ENCODE results near the gene DNASE1L1.

The DNASE1L1 gene

GRCh38 chrX:154441984-154442707 is 33.1 kb upstream of the DNASE1L1 start:
- TF ChIP-seq CTCF (IDR thresholded peaks at IDR 0.05; ENCODE audit: control extremely low read depth, extremely low read depth, low read depth, missing control alignments), result no peak
- ChIA-PET CTCF (no interaction called here), POLR2A (no interaction called here)
- no peak for DNase-seq (ENCODE audit: extremely low spot score)

- TF ChIP-seq CTCF (IDR thresholded peaks at IDR 0.05; ENCODE audit: control extremely low read depth, extremely low read depth, low read depth, missing control alignments), result no peak
- ChIA-PET POLR2A (no interaction called here), CTCF (interaction anchor here (1.3 kb wide), 1 partner anchor 61 kb away, joined by 3 read pairs; no protein-coding TSS in a partner anchor)
- no peak for DNase-seq (ENCODE audit: extremely low spot score)
Observed at GRCh38 chrX:154441564-154441963, 32.5 kb upstream of the DNASE1L1 start.

- CTCF ChIA-PET, result interaction anchor here (1.3 kb wide), 1 partner anchor 61 kb away, joined by 3 read pairs; no protein-coding TSS in a partner anchor
- no peak for TF ChIP-seq CTCF (IDR thresholded peaks at IDR 0.05; ENCODE audit: control extremely low read depth, extremely low read depth, low read depth, missing control alignments)
- no peak for DNase-seq (ENCODE audit: extremely low spot score)
- POLR2A ChIA-PET, result no interaction called here
Observed at GRCh38 chrX:154440623-154441357, 31.7 kb upstream of the DNASE1L1 start.

GRCh38 chrX:154439841-154440240 is 30.8 kb upstream of the DNASE1L1 start:
- CTCF ChIA-PET, result interaction anchor here (1.8 kb wide), 1 partner anchor 11 kb away, joined by 7 read pairs; the partner anchor contains the start of gene ATP6AP1
- POLR2A ChIA-PET, result no interaction called here
- no peak for DNase-seq (ENCODE audit: extremely low spot score)
- TF ChIP-seq CTCF (IDR thresholded peaks at IDR 0.05; ENCODE audit: control extremely low read depth, extremely low read depth, low read depth, missing control alignments), result no peak

- TF ChIP-seq CTCF (IDR thresholded peaks at IDR 0.05; ENCODE audit: control extremely low read depth, extremely low read depth, low read depth, missing control alignments), result no peak
- no peak for DNase-seq (ENCODE audit: extremely low spot score)
- ChIA-PET POLR2A (no interaction called here), CTCF (interaction anchor here (1.8 kb wide), 1 partner anchor 10 kb away, joined by 7 read pairs; the partner anchor contains the start of gene ATP6AP1)
Observed at GRCh38 chrX:154437971-154438893, 29.2 kb upstream of the DNASE1L1 start.

Measured in GM10248 (cell line).